Left cardiac atrium (tissue), 4 donors: ENCODE data around the gene NDUFV3. TPM values are rescaled to one million over a fixed set of nuclear protein-coding genes. Genes with fewer than 3 reads are reported as not detected.
A peak's percentile ranks its signal among the peaks of the same experiment; 100 is the strongest.
"Not testable (repeated sequence)": the region's sequence is repeated elsewhere in the genome, so short reads cannot be mapped to it uniquely, and the experiment has no call there.

Experiments
- ATAC-seq, 2 donors: fragments of 200-7000 bp; cut with Tn5 transposase; one replicate each; pipeline ENCODE4 v1.9.1; 2020; ENCODE audit warnings: mild to moderate bottlenecking in 2 of 2, moderate library complexity in 2 of 2
- DNase-seq: peaks from one replicate; pipeline ENCODE4 v3.0.0-alpha.2; 2020
- intact Hi-C, 2 donors: fragments of 100-400 bp; cut with DNase I; formaldehyde crosslinking; loops; one replicate each; pipeline versions ENCODE4 v1.14.1 to v1.15.1; 2022 to 2023
- long read RNA-seq: library from polyadenylated mRNA; unstranded; transcript quantifications from one replicate; pipeline ENCODE4 v2.0.0, GENCODE V29; 2021
- total RNA-seq, 2 donors: library from RNA; stranded (reverse); fragmentation: NEBNext Ultra II Directional; extraction: Animal tissue kit (Norgen Biotek cat#: 25700); gene quantifications; one replicate each; pipeline ENCODE4 v1.2.1, GENCODE V29; 2021
- donor health status: DM: no; HTN: yes; CAD: no.
- donor health status: DM: no; HTN: yes; CAD: no; lungs with severe emphysema.
- donor health status: DM: yes; HTN: yes; CAD: no.
- donor health status: Dilated cardiomyopathy.

NDUFV3 gene
- 10 to 100 TPM; 46.4 to 49.7 TPM for total RNA-seq
- long read RNA-seq, full-length matches to known transcripts: 42 of 47 reads
- long read RNA-seq, partial matches to known transcripts: 4 of 47 reads
- long read RNA-seq, other reads (novel, unspliced or antisense): 1 of 47 reads

DNA sequence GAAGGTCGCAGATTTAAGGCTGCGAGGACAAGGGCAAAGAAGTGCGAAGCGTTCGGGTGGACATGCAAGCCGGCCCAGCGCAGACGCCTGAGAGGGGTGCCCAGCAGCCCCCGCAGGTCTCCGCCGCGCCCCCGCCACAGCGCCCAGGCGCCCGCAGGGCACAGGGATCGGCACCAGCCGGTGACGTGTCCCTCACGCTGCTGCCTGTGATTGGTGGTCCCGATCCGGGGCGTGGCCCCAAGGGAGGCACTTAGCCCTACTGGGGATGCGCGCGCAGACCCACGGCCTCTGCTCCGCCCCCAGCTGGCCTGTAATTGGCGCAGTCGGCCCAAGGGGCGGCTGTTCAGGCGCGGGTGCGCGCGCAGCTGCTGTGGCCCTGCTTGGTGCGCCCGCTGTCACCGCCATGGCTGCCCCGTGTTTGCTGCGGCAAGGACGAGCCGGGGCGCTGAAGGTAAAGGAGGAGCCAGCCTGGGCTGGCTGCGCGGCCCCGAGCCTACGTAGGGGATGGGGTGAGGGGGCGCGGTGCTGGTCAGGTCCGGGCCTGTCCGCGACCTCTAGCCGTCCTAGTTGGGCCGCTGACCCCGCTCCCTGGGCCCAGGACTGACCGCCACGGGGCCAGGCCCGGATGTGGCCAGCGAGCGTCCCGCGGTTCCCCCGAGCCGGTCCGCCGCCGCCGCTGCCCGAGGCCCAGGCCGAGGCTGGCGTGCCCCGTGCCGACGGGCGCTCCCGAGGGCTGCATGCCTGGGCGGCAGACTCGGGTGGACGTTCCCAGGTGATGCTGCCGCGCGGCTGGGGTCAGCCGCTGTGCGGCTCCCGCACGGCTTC lies at the start of gene NDUFV3:
NDUFV3 (plus strand) TSS at position 379 of the 825 bp plus-strand sequence; CDS start at position 404, 25 bp downstream.
- intact Hi-C loops: no loop called here
- DNase-seq (peak; percentile 100), ATAC-seq (peak; percentile 97 to 99)

DNA sequence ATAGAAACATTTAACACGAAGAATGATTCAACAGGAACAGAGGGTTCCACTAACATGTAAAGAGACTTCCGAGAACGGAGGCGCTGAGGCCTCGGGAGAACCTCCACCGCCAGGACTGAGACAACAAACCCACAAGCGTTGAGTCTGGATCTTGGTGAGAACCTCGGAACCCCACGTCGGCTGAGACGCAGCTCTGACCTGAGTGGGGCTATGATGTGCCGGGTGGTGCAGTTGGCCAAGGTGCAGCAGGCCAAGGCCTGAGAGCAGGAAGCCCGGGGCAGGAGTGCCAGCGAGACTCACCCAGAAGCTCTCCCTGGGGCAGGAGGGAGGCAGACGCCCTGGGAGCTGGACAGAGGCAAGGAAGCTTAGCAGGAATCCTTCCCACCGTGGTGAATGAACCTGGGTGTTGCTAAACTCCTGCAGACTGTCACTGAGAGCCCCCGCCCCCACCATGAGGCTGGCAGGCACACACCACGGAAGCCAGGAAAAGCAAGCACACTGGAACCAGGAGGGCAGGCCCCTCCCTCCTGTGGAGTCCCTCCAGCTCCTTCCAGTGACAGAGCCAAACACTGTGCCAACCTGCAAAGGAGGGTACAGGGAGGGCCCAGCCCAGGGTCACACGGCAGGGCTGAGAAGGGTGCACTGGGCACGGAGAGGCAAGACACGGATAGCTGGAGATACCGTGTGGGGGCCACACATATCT lies 48.5 kb upstream of the NDUFV3 start:
- intact Hi-C loops: no loop called here
- DNase-seq: no peak
- peak; percentile 78 to 89 for ATAC-seq

DNA sequence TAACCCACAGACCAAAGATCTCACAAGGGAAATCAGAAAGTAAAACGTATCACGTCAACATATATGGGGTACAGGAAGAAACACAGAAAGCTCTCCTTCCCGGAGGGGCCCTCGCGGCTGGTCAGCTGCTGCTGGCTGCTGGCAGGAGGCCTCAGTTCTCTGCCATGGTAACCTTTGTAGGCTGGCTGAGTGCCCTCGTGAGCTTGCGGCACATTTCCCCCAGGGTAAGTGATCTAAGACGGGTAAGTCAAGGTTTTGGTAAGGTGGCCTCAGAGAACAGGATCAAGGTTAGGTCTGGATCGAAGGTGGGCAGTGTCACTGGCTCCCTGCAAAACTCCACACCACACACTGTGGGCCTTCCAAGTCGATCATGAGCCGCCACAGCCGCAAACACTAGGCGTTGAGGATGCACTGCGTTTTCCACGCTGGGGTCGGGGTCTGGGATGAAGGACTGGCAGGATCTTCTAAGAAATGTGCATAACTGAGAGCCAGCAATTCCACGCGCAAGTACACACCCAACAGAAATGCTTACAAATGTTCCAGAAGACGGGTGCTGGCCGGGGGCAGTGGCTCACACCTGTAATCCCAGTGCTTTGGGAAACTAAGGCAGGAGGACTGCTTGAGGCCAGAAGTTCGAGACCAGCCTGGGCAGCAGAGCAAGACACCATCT lies 47.7 kb upstream of the NDUFV3 start:
- DNase-seq (no peak), ATAC-seq (peak; percentile 55 to 83)
- intact Hi-C loops: no loop called here

DNA sequence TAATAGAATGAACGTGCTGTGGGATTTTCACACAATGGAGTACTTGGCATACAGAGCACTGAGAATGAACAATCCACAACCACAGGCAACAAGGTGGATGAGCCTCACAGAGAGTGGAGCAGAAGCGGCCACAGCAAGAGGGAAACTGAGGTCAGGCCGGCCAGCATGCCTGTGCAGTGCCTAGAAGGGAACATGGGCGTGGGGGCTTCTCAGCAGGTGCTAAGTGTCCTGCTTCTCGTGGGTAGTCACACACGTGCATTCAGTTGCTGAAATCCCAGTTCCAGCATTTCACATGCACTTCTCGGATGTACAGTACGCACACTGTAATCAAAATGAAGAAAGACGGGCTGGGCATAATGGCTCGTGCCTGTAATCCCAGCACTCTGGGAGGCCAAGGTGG lies 46.9 kb upstream of the NDUFV3 start:
- intact Hi-C loops: no loop called here
- DNase-seq: no peak
- ATAC-seq: no peak

DNA sequence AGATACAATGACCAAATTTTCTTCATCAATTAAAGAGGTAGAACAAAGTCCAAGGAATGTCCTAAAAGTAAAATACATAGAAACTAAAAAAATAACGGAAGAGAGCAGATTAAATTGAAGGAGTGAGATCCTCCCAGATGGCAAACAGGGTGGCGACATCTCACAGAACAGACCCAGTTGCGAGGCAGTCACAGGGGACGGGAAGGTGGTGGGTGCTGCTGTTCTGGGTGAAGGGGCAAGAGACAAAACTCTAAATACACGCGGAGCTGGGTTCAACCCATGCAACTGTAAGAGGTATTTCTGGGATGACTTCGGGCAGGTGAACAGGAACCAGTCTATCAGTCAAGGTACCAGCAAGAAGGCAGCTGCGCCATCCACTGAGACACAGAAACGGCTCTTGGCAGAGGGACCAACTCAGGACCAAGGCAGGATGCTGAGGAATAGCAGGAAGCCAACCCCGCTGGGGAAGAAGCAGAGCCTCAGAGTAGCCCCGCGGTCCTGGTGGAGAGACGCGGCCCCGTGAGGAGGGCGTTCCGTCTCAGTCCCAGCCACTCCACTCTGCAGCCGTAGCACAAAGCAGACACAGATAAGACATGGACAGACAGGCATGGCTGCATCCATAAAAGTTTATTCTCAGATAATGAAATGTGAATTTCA lies 45.9 kb upstream of the NDUFV3 start:
- DNase-seq: no peak
- ATAC-seq: no peak
- intact Hi-C loops: no loop called here

DNA sequence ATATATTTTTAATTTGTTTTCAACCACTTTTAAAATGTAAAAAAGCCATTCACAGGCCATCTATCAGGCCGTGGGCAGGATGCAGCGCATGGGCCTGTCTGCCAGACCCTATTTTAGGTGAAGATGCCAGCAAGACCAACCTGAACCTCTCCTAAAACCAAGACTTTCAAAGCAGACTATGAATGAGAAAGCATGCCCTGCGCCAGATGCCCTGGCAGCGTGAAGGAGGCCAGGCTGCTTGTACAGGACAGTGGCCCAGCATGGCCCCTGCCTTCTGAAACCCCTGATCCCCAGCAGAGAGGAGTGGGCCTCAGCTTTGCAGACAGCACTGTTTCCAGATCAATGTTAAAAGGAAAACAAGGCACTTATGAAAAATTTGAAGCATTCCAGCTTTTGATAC lies 45.4 kb upstream of the NDUFV3 start:
- DNase-seq (no peak), ATAC-seq (no peak)
- intact Hi-C loops: no loop called here

DNA sequence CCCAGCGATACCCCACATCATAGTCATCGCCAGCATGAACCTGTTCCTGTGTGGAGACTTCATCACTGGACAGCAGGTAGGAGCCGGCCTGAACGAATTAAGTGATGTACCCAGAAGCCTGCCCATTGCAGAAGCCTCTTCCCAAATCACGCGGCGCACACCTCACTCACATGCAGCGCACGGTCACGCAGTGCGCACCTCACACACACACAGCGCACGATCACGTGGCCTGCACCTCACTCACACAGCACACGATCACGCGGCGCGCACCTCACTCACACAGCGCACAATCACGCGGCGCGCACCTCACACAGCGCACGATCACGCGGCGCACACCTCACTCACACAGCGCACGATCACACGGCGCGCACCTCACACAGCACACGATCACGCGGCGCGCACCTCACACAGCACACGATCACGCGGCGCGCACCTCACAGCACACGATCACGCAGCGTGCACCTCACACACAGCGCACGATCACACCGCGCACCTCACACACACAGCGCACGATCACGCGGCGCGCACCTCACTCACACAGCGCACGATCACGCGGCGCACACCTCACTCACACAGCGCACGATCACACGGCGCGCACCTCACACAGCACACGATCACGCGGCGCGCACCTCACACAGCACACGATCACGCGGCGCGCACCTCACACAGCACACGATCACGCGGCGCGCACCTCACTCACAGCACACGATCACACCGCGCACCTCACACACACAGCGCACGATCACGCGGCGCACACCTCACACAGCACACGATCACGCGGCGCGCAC lies 44.8 kb upstream of the NDUFV3 start:
- ATAC-seq, DNase-seq, intact Hi-C loops: not testable (repeated sequence)

DNA sequence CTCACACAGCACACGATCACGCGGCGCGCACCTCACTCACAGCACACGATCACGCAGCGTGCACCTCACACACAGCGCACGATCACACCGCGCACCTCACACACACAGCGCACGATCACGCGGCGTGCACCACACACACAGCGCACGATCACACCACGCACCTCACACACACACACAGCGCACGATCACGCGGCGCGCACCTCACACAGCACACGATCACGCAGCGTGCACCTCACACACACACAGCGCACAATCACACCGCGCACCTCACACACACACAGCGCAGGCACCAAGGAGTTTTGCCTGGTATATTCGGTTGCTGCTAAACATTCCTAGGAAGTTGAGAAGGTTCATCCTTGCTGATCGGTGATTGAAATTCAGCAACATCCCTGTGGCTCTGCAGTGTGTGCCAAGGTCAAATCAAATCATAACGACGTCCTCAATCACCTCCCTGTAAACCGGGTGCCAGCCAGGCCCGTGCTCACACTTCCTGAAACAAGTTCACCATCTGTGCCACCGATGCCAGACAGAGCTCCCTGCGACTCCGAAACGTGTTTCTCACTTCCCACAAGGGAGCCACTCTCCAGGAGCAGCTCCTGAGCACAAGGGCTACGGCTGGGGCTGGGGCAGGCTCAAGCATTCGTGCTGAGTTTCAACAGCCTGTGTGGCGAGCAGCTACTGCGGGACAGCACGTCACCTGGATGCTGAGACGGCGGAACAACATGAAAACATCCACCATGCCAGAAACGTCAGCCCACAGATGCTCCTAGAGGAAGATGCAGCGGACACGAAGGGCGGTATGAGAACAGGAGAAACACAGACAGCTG lies 44.0 kb upstream of the NDUFV3 start:
- DNase-seq (no peak), ATAC-seq (no peak)

DNA sequence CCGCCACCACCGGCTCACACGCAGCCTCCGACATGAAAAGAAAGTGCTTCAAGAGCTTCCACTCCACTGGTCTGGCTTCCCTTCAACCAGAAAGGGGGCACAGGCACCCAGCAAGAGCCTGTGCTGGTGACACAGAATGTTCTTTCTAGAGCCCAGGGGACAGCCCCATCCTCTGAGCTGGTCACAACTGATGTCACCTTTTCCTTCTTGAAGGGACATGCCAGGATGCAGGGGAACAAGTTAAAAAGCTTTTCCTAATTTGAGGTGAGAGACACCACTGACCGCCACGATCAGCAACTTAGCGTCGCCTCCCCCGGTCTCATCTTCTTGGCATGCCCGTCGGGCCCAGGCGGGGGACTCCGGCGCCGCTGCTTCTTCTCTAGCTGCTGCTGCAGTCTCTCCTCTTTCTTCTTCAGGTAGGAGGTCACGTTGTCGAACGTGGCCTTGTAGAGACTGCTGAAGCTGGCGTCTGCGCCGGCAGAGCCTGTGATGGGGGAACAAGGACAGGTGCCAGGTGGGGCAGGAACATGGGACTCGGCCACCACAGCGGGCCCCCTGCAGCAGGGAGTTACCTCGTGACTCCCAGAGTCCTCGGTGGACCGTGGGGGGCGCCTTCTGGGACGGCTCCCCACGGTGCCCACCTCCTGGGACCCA lies 43.2 kb upstream of the NDUFV3 start:
- DNase-seq (no peak), ATAC-seq (no peak)
- intact Hi-C loops: no loop called here

More for the DNA sequence above, 44.0 kb upstream of the NDUFV3 start:
- intact Hi-C loops: no loop called here

DNA sequence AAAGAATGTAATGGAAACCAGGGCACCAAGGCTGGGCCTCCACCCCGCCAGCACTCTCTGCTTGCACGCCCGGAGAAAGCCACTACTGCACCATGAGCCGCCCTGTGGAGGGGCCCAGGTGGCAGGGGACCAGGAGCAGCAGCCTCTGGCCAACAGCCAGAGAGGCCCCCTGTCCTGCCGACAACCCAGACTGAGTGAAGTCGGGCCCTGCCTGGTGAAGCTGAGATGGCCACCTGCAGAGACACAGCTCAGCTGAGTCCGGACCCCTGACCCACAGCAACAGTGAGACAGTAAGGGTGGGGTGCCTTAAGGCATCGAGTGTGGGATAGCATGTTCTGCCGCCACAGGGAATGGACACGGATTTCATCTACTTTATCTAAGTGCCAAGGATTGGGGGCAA lies 42.6 kb upstream of the NDUFV3 start:
- intact Hi-C loops: no loop called here
- DNase-seq: no peak
- no peak for ATAC-seq

DNA sequence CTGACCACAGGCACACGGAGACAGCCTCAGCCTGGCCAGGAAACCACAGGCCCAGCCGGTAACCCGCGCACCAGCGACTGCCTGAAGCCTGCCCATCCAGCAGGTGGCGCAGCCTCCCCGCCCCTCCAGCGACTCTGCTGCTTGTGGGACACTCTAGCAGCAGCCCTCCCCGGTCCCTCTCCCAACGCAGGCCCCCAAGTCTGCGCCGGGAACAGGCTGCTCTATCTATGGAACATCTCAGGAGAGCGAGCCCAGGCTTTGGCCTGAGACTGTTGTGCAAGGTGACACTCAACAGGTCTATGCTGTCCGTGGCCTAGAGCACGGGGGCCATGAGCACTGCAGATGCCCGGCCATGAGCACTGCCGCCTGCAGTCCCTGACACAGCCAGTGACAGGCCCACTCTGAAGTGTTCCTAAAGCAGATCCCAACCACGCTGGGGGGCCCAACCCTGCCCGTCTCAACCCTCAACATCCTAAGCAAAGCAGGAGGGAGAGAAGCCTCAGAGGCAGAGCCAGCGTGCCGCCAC lies 42.2 kb upstream of the NDUFV3 start:
- intact Hi-C loops: no loop called here
- DNase-seq (no peak), ATAC-seq (no peak)

DNA sequence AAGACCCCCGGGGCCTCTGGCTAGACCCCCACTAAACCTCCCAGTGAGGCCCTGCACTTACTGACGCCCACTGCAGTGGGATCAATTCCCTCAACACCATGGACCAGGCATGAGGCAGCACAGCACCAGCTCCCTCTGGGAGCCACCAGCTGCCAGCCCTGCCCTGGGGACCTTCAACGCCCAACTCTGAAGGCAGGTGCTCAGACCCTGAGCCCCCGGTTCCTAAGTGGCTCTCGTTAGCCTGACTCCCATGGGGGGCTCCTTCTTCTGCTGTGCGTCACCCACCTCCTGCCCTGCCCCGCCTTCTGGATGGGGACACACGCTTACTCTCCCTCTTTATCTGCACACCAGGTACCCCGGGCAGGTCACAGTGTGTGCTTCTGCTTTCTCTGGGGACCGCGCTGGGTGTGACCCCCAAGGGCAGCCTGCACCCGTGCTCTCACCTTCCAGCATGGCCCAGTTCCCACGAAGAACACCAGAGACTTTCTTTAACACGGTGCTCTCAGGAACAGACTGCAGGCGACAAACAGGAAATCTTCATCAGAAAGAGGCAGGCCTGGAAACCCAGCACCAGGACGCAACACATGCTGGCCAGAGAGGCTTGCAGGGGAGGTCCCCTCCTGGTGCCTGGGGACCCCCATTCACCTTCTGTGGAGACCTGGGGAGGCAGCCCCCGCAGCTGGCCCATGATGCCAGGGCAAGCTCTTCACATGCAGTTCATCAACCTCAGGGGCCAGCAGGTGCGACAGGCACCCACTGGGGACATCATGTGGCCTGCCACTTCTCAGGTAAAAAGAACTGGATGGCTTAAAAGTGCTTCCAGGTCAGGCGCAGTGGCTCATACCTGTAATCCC lies 41.1 kb upstream of the NDUFV3 start:
- intact Hi-C loops: no loop called here
- ATAC-seq (no peak), DNase-seq (no peak)

DNA sequence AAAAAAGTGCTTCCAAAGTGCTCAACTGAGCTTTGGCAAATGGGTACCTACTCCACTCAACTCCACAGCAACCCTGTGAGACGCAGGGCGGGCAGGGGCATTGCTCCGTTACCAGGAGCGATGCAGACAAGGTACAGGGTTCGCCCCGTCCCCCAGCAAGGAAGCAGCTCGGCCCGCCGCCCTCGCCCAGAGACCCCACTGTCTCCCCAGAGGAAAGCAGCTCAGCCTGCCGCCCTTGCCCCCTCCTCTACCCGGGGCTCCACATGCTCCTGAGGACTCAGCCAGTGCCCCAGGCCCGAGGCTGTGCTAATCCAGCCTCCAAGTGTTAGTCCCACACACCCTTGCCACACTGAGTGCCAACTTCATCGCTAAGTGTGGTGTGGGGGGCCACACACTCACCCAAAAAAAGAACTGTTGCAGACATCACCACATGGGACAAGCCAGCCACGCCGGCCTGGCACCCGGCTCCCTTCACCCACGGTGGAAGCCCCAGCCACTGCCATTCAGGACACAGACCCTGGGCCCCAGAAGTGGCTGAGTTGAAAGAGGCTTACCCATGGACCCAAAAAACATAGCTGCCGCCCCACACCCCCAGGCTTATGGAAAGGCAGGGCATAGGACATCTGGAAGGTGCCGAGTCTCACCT lies 40.1 kb upstream of the NDUFV3 start:
- intact Hi-C loops: no loop called here
- DNase-seq (no peak), ATAC-seq (no peak)

DNA sequence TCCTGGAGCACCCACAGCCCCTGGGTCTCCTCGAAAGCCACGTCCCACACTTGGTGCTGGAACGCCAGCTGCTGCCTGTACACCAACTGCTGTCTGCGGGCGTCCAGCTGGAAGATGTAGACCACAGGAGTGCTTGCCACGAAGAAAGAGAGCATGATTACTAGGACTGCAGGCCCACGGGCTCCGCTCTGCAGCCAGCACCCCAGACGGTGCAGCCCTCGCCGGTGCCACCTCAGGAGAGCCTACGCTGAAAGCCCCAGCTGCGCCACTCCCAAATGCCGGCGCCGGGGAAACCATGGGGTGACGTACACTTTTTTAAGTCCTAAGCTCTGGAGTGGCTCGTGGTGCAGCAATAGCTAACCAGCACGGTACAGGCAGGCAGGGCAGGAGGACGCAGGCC lies 39.5 kb upstream of the NDUFV3 start:
- DNase-seq (no peak), ATAC-seq (no peak)
- intact Hi-C loops: no loop called here

DNA sequence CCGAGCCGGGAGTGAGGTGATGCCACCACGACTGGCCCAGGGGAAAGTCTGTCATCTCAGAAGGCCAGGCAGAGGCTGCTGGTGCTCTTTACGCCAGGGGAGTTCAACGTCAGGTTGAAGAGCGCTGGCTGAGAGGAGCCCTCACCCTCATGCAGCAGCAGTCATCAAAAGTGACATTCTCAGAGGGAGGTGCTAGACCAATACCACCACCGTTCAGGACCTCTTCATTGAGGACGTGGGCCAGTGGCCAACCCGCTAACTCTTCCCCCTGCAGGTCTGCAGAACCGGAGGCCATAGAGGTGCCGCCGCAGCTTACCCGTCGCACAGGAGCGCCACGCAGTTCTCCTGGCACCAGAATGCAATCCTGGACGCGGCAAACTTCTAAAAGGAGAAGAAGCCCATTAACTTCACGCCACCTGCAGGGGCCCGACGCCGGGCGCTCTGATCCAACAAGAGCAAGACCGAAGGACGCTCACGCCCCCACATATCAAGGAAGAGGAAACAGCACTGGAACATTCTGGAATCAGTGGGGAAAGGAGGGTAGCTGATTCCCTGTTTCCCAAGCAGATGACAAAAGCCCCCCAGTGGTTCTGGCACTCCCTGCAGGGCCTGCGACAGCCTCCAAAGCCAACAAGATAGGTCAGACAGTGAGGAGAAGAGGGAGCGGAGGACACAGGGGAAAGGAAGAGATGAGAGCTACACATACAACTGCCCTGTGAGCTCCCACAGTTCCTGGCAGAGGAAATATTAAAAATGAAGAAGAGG lies 38.7 kb upstream of the NDUFV3 start:
- DNase-seq (no peak), ATAC-seq (no peak)
- intact Hi-C loops: no loop called here
